ENCODE measurements around the gene MBD6. TPM values are rescaled to one million over a fixed set of nuclear protein-coding genes. Genes with fewer than 3 reads are reported as not detected.

The MBD6 gene
- 23.2 to 32.2 TPM (median 27.5 TPM) in 5 replicates for total RNA-seq (2022; extraction: Qiagen RNA extraction; ENCODE audit: low read depth)

DNA sequence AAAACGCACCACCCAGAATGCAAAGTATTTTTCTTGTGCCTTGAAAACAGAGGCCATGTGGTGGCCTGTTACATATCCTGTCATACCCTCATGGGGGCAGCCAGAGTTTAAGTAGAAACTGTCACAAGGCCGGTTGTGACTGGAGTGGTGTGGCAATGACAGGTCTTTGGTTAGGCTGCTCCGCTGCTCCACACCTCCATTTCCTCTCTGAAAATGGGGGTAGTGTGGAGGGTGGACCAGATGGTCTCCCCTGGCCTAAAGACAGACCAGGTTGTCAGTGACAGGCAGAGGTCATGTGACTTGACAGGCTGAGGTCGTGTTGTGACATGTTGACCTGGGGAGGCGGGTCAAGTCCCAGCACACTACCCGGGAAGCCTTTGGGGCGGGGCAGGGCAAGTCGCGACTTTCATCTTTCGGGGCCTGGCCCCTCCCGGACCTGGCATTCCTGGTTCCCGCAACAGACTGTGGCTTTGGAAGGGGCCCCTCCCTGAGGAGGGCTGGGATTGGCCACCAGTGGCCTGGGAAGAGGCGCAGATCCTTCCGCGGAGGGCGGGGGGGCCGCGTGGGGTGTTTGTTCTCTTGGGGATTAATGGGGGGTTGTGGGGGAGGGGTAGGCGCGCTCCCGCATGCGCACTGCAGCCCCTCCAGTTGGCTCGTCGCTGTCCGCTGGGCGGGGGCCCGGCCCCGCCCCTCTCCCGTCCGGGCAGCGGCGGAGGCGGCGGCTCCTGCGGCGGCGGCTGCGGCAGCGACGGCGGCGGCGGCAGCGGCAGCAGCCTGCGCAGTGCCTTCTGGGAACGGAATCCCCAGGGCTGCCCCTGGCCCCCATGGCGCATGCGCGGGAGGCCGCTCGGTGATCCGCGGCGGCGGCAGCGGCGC is at the start of gene MBD6:
TSS of gene MBD6 (plus strand) at position 814 of the 876 bp plus-strand sequence. CDS start 1,480 bp downstream, outside the sequence.

DNA sequence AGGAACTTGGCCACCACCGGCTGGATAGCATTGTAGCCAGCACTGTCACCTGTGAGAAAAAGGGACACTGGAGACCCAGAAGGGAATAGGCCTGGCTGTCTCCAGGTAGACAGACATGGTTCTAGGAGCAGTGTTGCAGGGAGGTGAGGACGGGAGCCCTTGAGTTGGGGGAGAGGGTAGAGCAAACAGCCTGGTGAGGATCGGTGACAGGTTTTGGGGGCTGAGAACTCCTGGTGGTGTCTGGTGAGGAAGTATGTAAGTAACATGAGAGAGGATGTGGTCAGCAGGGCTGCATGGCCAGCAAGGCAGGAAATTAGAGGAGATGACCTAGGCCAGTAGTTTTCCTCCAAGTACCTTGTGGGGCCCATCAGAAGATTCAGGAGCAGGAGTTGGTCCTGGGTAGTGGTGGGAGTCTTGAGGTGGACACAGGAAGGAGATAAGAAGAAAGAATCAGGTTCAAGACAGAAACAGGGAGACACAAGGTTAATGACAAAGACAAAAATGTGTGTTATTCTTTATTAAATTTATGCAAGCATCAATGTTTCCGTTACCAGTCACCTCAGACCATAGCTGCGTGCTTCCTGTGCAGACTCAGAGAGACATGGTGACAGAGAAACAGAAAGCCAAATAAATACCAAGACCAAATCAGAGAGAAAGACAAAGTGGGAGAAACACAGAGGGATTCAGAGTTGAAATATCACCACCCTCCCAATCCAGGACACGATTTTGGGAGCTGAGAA is 43.1 kb upstream of the MBD6 start, which contains the start of gene ARHGAP9:
TSS of gene ARHGAP9 (minus strand) at position 491 of the 740 bp plus-strand sequence. CDS start at position 31, 460 bp downstream.

DNA sequence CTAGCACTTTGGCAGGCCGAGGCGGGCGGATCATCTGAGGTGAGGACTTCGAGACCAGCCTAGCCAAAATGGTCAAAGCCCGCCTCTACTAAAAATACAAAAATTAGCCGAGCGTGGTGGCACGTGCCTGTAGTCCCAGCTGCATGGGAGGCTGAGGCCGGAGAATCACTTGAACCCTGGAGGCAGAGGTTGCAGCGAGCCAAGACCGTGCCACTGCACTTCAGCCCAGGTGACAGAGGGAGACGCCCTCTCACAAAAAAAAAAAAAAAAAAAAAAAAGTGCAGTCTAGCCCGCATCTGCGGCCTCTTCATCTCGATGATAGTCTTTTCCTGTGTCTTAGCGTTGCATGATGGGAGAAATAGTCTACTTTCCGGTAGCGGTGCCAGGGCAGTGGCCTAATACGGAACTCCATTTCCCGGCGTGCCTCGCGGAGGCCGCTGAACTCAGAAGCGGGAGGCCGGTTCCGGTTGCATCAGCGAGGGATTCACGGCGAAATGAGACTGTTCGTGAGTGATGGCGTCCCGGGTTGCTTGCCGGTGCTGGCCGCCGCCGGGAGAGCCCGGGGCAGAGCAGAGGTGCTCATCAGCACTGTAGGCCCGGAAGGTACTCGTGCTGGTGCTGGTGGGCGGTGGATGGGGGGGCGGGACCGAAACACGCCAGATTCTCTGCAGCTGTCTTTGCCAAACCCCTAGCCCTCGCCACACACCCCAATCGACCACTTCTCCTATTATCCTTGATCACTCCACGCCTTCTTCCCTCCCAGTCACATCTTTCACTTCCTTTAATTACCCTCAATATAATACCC is 34.8 kb upstream of the MBD6 start, which contains the start of gene MARS1:
TSS of gene MARS1 (plus strand) at position 472 of the 805 bp plus-strand sequence. CDS start at position 495, 23 bp downstream.

GRCh38 chr12:57520053-57520818 is 2.4 kb upstream of the MBD6 start, which contains the start of gene DDIT3:
Gene DDIT3 (minus strand): TSS chr12:57520514. CDS start chr12:57517406, 3,108 bp downstream.

GRCh38 chr12:57546438-57547287 is 24.0 kb downstream of the MBD6 start, which contains the start of gene DCTN2:
Gene DCTN2 (minus strand): TSS chr12:57547192. CDS start chr12:57547063, 129 bp downstream.

DNA sequence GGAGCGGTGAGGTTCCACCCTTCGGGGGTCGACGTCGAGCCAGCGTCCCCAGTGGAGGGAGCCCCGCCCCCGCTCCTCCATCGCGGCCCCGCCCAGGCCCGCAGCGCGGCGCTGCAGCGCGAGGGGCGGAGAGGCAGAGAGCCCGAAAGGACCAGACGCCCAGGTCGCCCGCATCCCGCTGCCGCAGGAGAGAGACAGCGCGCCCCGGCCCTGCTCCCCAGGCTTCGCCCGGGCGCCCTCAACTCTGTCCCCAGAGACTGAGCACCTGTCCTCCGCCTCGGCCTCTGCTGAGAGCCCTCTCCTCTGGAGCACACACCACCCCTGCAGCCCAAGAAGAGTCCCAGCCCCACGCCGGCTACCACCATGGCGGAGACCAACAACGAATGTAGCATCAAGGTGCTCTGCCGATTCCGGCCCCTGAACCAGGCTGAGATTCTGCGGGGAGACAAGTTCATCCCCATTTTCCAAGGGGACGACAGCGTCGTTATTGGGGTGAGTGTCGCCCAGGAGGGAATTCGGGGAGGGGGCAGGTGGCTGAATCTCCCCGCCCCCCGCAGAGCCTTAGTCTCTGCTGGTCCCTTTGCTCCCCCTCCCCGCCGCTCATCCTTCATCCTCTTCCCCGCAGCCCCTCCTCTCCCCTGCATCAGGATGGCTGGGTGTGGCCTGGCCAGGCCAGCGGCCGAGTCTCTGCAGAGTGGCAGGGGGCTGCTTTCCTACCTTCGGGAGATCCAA is 27.5 kb downstream of the MBD6 start, which contains the start of gene KIF5A:
TSS of gene KIF5A (plus strand) at position 136 of the 732 bp plus-strand sequence. CDS start at position 364, 228 bp downstream.

Other genes starting within 250 kb of the MBD6 start
- 8.2 to 11.6 TPM (median 10.1 TPM) in 5 replicates for gene R3HDM2, start 91.8 kb upstream of the MBD6 start, total RNA-seq (2022; extraction: Qiagen RNA extraction; ENCODE audit: low read depth)
- 0.03 to 0.07 TPM in 2 of 5 replicates, not detected in the others for gene INHBC, start 88.0 kb upstream of the MBD6 start, total RNA-seq (2022; extraction: Qiagen RNA extraction; ENCODE audit: low read depth)
- 0.07 to 0.20 TPM (median 0.13 TPM) in 4 of 5 replicates, not detected in the other for gene INHBE, start 67.5 kb upstream of the MBD6 start, total RNA-seq (2022; extraction: Qiagen RNA extraction; ENCODE audit: low read depth)
- 7.1 to 13.9 TPM (median 12.0 TPM) in 5 replicates for gene GLI1, start 63.0 kb upstream of the MBD6 start, total RNA-seq (2022; extraction: Qiagen RNA extraction; ENCODE audit: low read depth)
- gene ARHGAP9, start 43.0 kb upstream of the MBD6 start, total RNA-seq (2022; extraction: Qiagen RNA extraction; ENCODE audit: low read depth): 0.20 to 0.91 TPM (median 0.40 TPM) in 5 replicates
- 151 to 225 TPM (median 156 TPM) in 5 replicates for gene MARS1, start 34.8 kb upstream of the MBD6 start, total RNA-seq (2022; extraction: Qiagen RNA extraction; ENCODE audit: low read depth)
- gene DDIT3, start 2.3 kb upstream of the MBD6 start, total RNA-seq (2022; extraction: Qiagen RNA extraction; ENCODE audit: low read depth): 35.7 to 48.5 TPM (median 39.1 TPM) in 5 replicates
- 112 to 184 TPM (median 114 TPM) in 5 replicates for gene DCTN2, start 24.4 kb downstream of the MBD6 start, total RNA-seq (2022; extraction: Qiagen RNA extraction; ENCODE audit: low read depth)
- gene KIF5A, start 27.2 kb downstream of the MBD6 start, total RNA-seq (2022; extraction: Qiagen RNA extraction; ENCODE audit: low read depth): 0.17 to 0.31 TPM (median 0.23 TPM) in 5 replicates
- 36.3 to 44.3 TPM (median 42.6 TPM) in 5 replicates for gene PIP4K2C, start 68.4 kb downstream of the MBD6 start, total RNA-seq (2022; extraction: Qiagen RNA extraction; ENCODE audit: low read depth)
- 14.4 to 21.2 TPM (median 18.1 TPM) in 5 replicates for gene DTX3, start 82.0 kb downstream of the MBD6 start, total RNA-seq (2022; extraction: Qiagen RNA extraction; ENCODE audit: low read depth)
- 4.8 to 7.0 TPM (median 6.8 TPM) in 5 replicates for gene ARHGEF25, start 88.6 kb downstream of the MBD6 start, total RNA-seq (2022; extraction: Qiagen RNA extraction; ENCODE audit: low read depth)
- gene B4GALNT1, start 110.4 kb downstream of the MBD6 start, total RNA-seq (2022; extraction: Qiagen RNA extraction; ENCODE audit: low read depth): 36.6 to 54.4 TPM (median 48.1 TPM) in 5 replicates
- 116 to 127 TPM (median 119 TPM) in 5 replicates for gene OS9, start 171.3 kb downstream of the MBD6 start, total RNA-seq (2022; extraction: Qiagen RNA extraction; ENCODE audit: low read depth)
- 0.13 to 0.20 TPM (median 0.16 TPM) in 5 replicates for gene AGAP2, start 215.9 kb downstream of the MBD6 start, total RNA-seq (2022; extraction: Qiagen RNA extraction; ENCODE audit: low read depth)
- gene TSPAN31, start 222.2 kb downstream of the MBD6 start, total RNA-seq (2022; extraction: Qiagen RNA extraction; ENCODE audit: low read depth): 15.7 to 20.4 TPM (median 17.0 TPM) in 5 replicates
- gene CDK4, start 229.5 kb downstream of the MBD6 start, total RNA-seq (2022; extraction: Qiagen RNA extraction; ENCODE audit: low read depth): 259 to 307 TPM (median 276 TPM) in 5 replicates
- 6.1 to 8.8 TPM (median 7.5 TPM) in 5 replicates for gene MARCHF9, start 232.3 kb downstream of the MBD6 start, total RNA-seq (2022; extraction: Qiagen RNA extraction; ENCODE audit: low read depth)
- 1.4 to 3.7 TPM (median 2.3 TPM) in 5 replicates for gene CYP27B1, start 244.3 kb downstream of the MBD6 start, total RNA-seq (2022; extraction: Qiagen RNA extraction; ENCODE audit: low read depth)
- gene METTL1, start 249.3 kb downstream of the MBD6 start, total RNA-seq (2022; extraction: Qiagen RNA extraction; ENCODE audit: low read depth): 51.0 to 61.9 TPM (median 57.7 TPM) in 5 replicates
- 4.2 to 7.1 TPM (median 6.1 TPM) in 5 replicates for gene EEF1AKMT3, start 249.8 kb downstream of the MBD6 start, total RNA-seq (2022; extraction: Qiagen RNA extraction; ENCODE audit: low read depth)

All from A549 treated with CpdA at 1 μM for 4 hours (cell line).